ENCODE results near the gene KCNH1. TPM values are rescaled to one million over a fixed set of nuclear protein-coding genes. Genes with fewer than 3 reads are reported as not detected.

KCNH1 gene
- total and polyA plus RNA-seq, 9 of the 15 experiments (the other 6 are each of a cell fraction or from before 2014, with no cell fraction given) = not detected

DNA sequence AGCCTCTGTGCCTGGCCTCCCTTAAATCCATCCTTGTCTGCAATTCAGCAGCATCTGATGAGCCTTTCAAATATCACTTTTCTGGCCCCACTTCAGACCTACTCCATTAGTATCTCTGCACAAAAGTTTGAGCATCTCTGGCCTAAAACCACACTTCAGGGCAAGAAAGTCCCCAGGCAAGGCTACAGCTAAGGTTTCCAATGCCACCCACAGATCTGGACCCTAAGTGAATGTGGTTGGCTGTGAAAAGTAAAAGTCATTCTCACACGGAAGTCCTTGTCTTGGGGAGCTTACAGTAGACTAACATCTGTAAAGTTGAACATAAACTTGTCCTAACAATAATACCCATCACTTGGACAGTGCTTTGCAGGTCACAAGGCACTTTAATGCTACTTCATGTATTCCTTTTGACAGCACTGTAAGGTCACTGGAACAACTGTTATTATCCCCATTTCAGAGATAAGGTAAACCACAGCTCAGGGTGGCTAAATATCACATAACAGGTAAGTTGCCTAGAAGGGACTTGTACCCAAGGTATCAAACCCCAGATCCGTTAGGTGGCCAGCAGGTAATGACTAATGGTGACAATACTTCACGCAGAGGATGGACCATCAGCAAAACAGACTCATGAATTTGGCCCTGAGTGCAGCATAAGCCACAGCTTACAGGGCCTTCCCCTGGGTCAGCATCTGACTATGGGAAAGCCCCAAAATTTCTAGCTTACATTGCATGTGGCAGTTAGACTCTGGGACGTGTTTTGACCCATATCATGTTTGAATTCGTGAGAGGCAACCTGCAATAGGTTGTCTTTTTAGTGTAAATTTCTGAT lies 449.3 kb downstream of the KCNH1 start (continued):
- TF ChIP-seq ZC3H11A (IDR thresholded peaks at IDR 0.05; ENCODE audit: low read depth, low read length) (no peak), TFE3 (CRISPR knock-in tag; IDR thresholded peaks at IDR 0.05) (no peak)

DNA sequence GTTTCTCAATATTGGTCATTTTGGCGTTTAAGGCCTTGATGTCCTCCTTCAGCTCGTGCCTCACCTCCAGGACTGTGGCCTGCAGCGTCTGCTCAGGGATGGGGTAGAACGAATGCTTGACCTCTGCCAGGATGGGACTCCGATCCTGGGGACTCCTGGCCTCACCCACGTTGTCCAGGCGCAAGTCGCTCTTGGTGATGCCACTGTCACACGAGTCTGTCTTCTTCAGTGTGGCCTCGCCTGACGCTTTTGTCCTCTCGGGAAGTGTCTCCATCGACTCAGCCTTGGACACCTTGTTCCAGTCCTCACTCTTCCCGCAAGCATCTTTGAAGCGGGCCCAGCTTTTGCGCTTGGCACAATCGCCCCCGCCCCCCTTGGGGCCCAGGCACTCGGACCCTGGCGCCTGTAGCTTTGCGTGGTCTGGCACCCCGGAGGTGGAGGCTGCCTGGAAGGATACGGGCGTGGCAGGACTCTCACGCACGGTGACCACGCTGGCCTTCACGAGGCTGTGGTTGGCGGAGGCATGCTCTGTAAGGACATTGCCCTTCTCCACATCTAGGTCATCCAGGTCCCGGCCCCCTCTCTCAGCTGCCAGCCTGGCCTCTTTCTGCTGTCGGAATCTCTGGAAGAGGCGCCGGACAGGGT lies 450.4 kb downstream of the KCNH1 start:
- no peaks in the 10 kb centered on the region for H3K9me3 ChIP-seq (replicated peaks; ENCODE audit: control insufficient read depth, insufficient read depth, low read depth, low read length)
- peaks cover under 1 to 34% of the 10 kb centered on the region in 2 experiments; a peak in 1 of 5 replicates for H3K27me3 ChIP-seq (ENCODE audit: control insufficient read depth in 2 of 2, insufficient read depth in 2 of 2, low read length in 2 of 2)
- no peaks in the 10 kb centered on the region; the same call in 1 of the 2 replicates for H4K20me1 ChIP-seq (replicated peaks; ENCODE audit: control insufficient read depth, insufficient read depth, low read length)
- no peak overlapping the region for H2AFZ ChIP-seq (ENCODE audit: low read depth, low read length)
- in situ Hi-C loops (cut with MboI) (no loop called here), intact Hi-C loops (cut with micrococcal nuclease) (no loop called here)
- no peak for FAIRE-seq
- H3K9me1 ChIP-seq (ENCODE audit: control insufficient read depth, insufficient read depth, low read length) = no peaks in the 10 kb centered on the region
- no peak overlapping the region for H3K27ac ChIP-seq (ENCODE audit: extremely low read depth, low read depth, low read length)
- no peak for ATAC-seq
- DNase-seq (ENCODE audit: extremely low read depth in 1 of 4, low spot score in 3 of 4) = no peak
- no peak overlapping the region for H3K4me2 ChIP-seq (ENCODE audit: insufficient read depth, low read length)
- H3K4me1 ChIP-seq (replicated peaks in 1 of 2; ENCODE audit: control insufficient read depth in 2 of 2, insufficient read depth in 2 of 2, low read length in 2 of 2) = 0 out of 5 replicates have a peak, but pooled peaks cover 0 to 2% of the 10 kb centered on the region in 2 experiments
- BruUV-seq (replicated peaks) = no TSS peak
- H3K79me2 ChIP-seq (ENCODE audit: control insufficient read depth, insufficient read depth, low read length) = no peaks in the 10 kb centered on the region
- POLR2A ChIA-PET = no interaction called here
- H3K4me3 ChIP-seq = no peak overlapping the region
- H3K9ac ChIP-seq (ENCODE audit: insufficient read depth in 1 of 2, low read depth in 2 of 2, low read length in 2 of 2) = no peak overlapping the region
- H3K36me3 ChIP-seq (ENCODE audit: control insufficient read depth, insufficient read depth, low read length) = no peaks in the 10 kb centered on the region
- CTCF ChIA-PET (ENCODE audit: low intra/inter-chr PET ratio) = no interaction called here
- TF ChIP-seq ZNF830 (CRISPR knock-in tag; IDR thresholded peaks at IDR 0.05) = no peak
- TF ChIP-seq L3MBTL2 (IDR thresholded peaks at IDR 0.05) = no peak
- no peak for TF ChIP-seq ILK (tag; IDR thresholded peaks at IDR 0.05; ENCODE audit: borderline replicate concordance, low read depth)
- under 1% methylated on average over 33 of the region's 33 CpGs for WGBS (ENCODE audit: insufficient coverage, low coverage, missing lambda C conversion rate)
